GM21515 (cell line): ENCODE results near the gene PAPLN.

ENCODE experiments used
- ATAC-seq: cut with Tn5 transposase; IDR thresholded peaks from one replicate; pipeline ENCODE4 v1.9.1; 2021; ENCODE audit not compliant: unreplicated experiment

PAPLN gene

GRCh38 chr14:73260574-73260973 is 23.3 kb downstream of the PAPLN start:
- no peak for ATAC-seq

GRCh38 chr14:73261075-73261474 is 23.8 kb downstream of the PAPLN start:
- ATAC-seq: no peak

- ATAC-seq: no peak
These were observed 24.5 kb downstream of the PAPLN start for GRCh38 chr14:73261520-73262426.

- ATAC-seq: no peak
These were observed 25.3 kb downstream of the PAPLN start for GRCh38 chr14:73262427-73263183.

- ATAC-seq: no peak
These were observed 26.3 kb downstream of the PAPLN start for GRCh38 chr14:73263606-73264005.

GRCh38 chr14:73264080-73264884 is 27.0 kb downstream of the PAPLN start:
- no peak for ATAC-seq

GRCh38 chr14:73264885-73265720 is 27.8 kb downstream of the PAPLN start:
- ATAC-seq: no peak

- ATAC-seq: no peak
These were observed 28.4 kb downstream of the PAPLN start for GRCh38 chr14:73265721-73266046.

GRCh38 chr14:73266317-73266716 is 29.0 kb downstream of the PAPLN start:
- no peak for ATAC-seq

- no peak for ATAC-seq
These were observed 30.2 kb downstream of the PAPLN start for GRCh38 chr14:73267474-73267873.

GRCh38 chr14:73269729-73270531 is 32.6 kb downstream of the PAPLN start:
- no peak for ATAC-seq

- no peak for ATAC-seq
These were observed 35.1 kb downstream of the PAPLN start for GRCh38 chr14:73272393-73272792.

GRCh38 chr14:73273799-73274198 is 36.5 kb downstream of the PAPLN start:
- ATAC-seq: no peak

GRCh38 chr14:73276836-73277235 is 39.5 kb downstream of the PAPLN start:
- no peak for ATAC-seq

GRCh38 chr14:73277376-73277775 is 40.1 kb downstream of the PAPLN start:
- ATAC-seq: no peak

GRCh38 chr14:73280903-73281302 is 43.6 kb downstream of the PAPLN start:
- no peak for ATAC-seq

- no peak for ATAC-seq
These were observed 46.5 kb downstream of the PAPLN start for GRCh38 chr14:73283608-73284379.

- ATAC-seq: no peak
These were observed 48.7 kb downstream of the PAPLN start for GRCh38 chr14:73285979-73286378.

- ATAC-seq: no peak
These were observed 49.3 kb downstream of the PAPLN start for GRCh38 chr14:73286598-73286997.
